ENCODE results near the gene SLC38A1. TPM values are rescaled to one million over a fixed set of nuclear protein-coding genes. Genes with fewer than 3 reads are reported as not detected.

Gene SLC38A1
- total RNA-seq, 1 experiment from 2014 or later = 259 TPM

GRCh38 chr12:46168426-46168825 lies 100.4 kb downstream of the SLC38A1 start:
- no peak for TF ChIP-seq CTCF (IDR thresholded peaks at IDR 0.05; ENCODE audit: insufficient read depth in 1 of 2, low read depth in 1 of 2, low read length in 1 of 2, severe bottlenecking in 1 of 2, unreplicated experiment in 1 of 2)

GRCh38 chr12:46167412-46167811 lies 101.4 kb downstream of the SLC38A1 start:
- Mint-ChIP-seq H3K4me3 (ENCODE audit: unreplicated experiment) (no peak overlapping the region), H3K27ac (ENCODE audit: unreplicated experiment) (no peak overlapping the region), H3K9me3 (ENCODE audit: unreplicated experiment) (no peaks in the 10 kb centered on the region), H3K4me1 (ENCODE audit: low read depth, unreplicated experiment) (no peaks in the 10 kb centered on the region), H3K36me3 (ENCODE audit: insufficient read depth, unreplicated experiment) (peaks cover 4% of the 10 kb centered on the region), H3K27me3 (ENCODE audit: insufficient read depth, unreplicated experiment) (peaks cover 8% of the 10 kb centered on the region)
- Histone ChIP-seq H3K4me1 (no peaks in the 10 kb centered on the region), H3K36me3 (ENCODE audit: control insufficient read depth, insufficient read depth, low read length) (no peaks in the 10 kb centered on the region), H3K27me3 (replicated peaks; ENCODE audit: control insufficient read depth, insufficient read depth, low read length) (no peaks in the 10 kb centered on the region), H3K9me3 (no peaks in the 10 kb centered on the region; the same call in 1 of the 2 replicates), H3K4me3 (ENCODE audit: low read depth, low read length) (no peak overlapping the region)
- ChIA-PET CTCF (no interaction called here), POLR2A (no interaction called here)
- no peak for TF ChIP-seq CTCF (IDR thresholded peaks at IDR 0.05; ENCODE audit: insufficient read depth in 1 of 2, low read depth in 1 of 2, low read length in 1 of 2, severe bottlenecking in 1 of 2, unreplicated experiment in 1 of 2)
- no TSS peak for BruUV-seq (replicated peaks)
- DNase-seq = no peak
- intact Hi-C loops (cut with micrococcal nuclease; ENCODE audit: unreplicated experiment) = no loop called here

More at GRCh38 chr12:46168426-46168825, 100.4 kb downstream of the SLC38A1 start:
- Histone ChIP-seq H3K4me1 (no peaks in the 10 kb centered on the region), H3K4me3 (ENCODE audit: low read depth, low read length) (no peak overlapping the region), H3K36me3 (ENCODE audit: control insufficient read depth, insufficient read depth, low read length) (no peaks in the 10 kb centered on the region), H3K27me3 (replicated peaks; ENCODE audit: control insufficient read depth, insufficient read depth, low read length) (no peaks in the 10 kb centered on the region), H3K9me3 (no peaks in the 10 kb centered on the region; the same call in 1 of the 2 replicates)
- peaks cover 11% of the 10 kb centered on the region for H3K27me3 Mint-ChIP-seq (ENCODE audit: insufficient read depth, unreplicated experiment)
- H3K9me3 Mint-ChIP-seq (ENCODE audit: unreplicated experiment) = no peaks in the 10 kb centered on the region
- peaks cover 4% of the 10 kb centered on the region for H3K36me3 Mint-ChIP-seq (ENCODE audit: insufficient read depth, unreplicated experiment)
- H3K27ac Mint-ChIP-seq (ENCODE audit: unreplicated experiment) = no peak overlapping the region
- DNase-seq = no peak
- BruUV-seq (replicated peaks) = no TSS peak
- CTCF ChIA-PET = no interaction called here
- intact Hi-C loops (cut with micrococcal nuclease; ENCODE audit: unreplicated experiment) = no loop called here
- no peak overlapping the region for H3K4me3 Mint-ChIP-seq (ENCODE audit: unreplicated experiment)
- H3K4me1 Mint-ChIP-seq (ENCODE audit: low read depth, unreplicated experiment) = no peaks in the 10 kb centered on the region
- POLR2A ChIA-PET = no interaction called here

GRCh38 chr12:46165191-46165590 lies 103.7 kb downstream of the SLC38A1 start:
- intact Hi-C loops (cut with micrococcal nuclease; ENCODE audit: unreplicated experiment) = no loop called here
- CTCF ChIA-PET = no interaction called here
- POLR2A ChIA-PET = no interaction called here

More at GRCh38 chr12:46165191-46165590, 103.7 kb downstream of the SLC38A1 start:
- no peak overlapping the region for H3K4me3 ChIP-seq (ENCODE audit: low read depth, low read length)
- Mint-ChIP-seq H3K9me3 (ENCODE audit: unreplicated experiment) (no peaks in the 10 kb centered on the region), H3K4me3 (ENCODE audit: unreplicated experiment) (no peak overlapping the region), H3K27me3 (ENCODE audit: insufficient read depth, unreplicated experiment) (peaks cover 5% of the 10 kb centered on the region), H3K4me1 (ENCODE audit: low read depth, unreplicated experiment) (no peaks in the 10 kb centered on the region), H3K27ac (ENCODE audit: unreplicated experiment) (no peak overlapping the region), H3K36me3 (ENCODE audit: insufficient read depth, unreplicated experiment) (peaks cover 4% of the 10 kb centered on the region)
- DNase-seq = no peak
- H3K9me3 ChIP-seq = no peaks in the 10 kb centered on the region; the same call in 1 of the 2 replicates
- BruUV-seq (replicated peaks) = no TSS peak
- no peaks in the 10 kb centered on the region for H3K27me3 ChIP-seq (replicated peaks; ENCODE audit: control insufficient read depth, insufficient read depth, low read length)
- no peak for TF ChIP-seq CTCF (IDR thresholded peaks at IDR 0.05; ENCODE audit: insufficient read depth in 1 of 2, low read depth in 1 of 2, low read length in 1 of 2, severe bottlenecking in 1 of 2, unreplicated experiment in 1 of 2)
- H3K36me3 ChIP-seq (ENCODE audit: control insufficient read depth, insufficient read depth, low read length) = no peaks in the 10 kb centered on the region
- no peaks in the 10 kb centered on the region for H3K4me1 ChIP-seq
